ENCODE data around the gene JUNB. TPM values are rescaled to one million over a fixed set of nuclear protein-coding genes. Genes with fewer than 3 reads are reported as not detected.

The JUNB gene
- total and polyA plus RNA-seq, 2 of the 13 experiments (the other 11 are each of a cell fraction or from before 2014, with no cell fraction given) = 7.7 to 8.2 TPM

DNA sequence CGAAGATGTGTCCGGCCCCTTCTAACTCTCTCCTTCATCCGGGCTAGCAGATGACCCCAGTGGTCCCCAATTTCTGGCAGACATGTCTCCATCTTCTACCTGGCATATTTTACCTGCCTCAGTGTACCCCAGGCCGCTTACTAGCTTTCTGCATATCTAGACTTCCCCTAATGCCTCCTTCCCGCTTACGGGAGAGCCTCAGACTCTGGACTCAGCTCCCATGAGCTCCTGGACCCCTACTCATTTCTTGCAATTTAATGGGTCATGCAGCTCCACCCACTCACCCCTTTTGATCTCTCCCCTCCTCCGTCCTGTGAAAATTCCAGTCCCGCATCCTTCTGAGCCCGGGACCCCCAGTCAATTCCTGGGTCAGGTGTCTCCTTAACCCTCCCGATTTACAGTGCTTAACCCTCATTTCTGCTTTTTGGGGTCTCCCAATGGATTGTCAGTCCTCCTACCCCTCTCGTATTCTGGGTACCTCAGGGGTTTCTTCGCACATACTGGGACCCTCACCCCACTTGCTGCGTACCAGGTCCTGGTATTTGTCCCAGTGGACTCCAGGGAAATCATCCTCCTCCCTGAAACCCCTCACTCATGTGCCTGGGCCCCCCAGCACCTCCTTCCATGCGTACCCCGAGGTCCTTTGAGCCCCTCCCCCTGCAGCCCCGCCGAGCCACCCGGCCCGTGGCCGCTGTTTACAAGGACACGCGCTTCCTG lies 500 bp upstream of the JUNB start (continued):
- TF ChIP-seq HHEX (CRISPR knock-in tag; IDR thresholded peaks at IDR 0.05) (no peak), ZFP90 (CRISPR knock-in tag; IDR thresholded peaks at IDR 0.05; ENCODE audit: borderline replicate concordance) (no peak), JARID2 (CRISPR knock-in tag; IDR thresholded peaks at IDR 0.05; ENCODE audit: insufficient replicate concordance) (no peak), ZNF83 (CRISPR knock-in tag; IDR thresholded peaks at IDR 0.05; ENCODE audit: borderline replicate concordance) (no peak), ZNF281 (CRISPR knock-in tag; IDR thresholded peaks at IDR 0.05; ENCODE audit: borderline replicate concordance) (no peak; the same call in 1 of the 2 replicates), ETV5 (CRISPR knock-in tag; IDR thresholded peaks at IDR 0.05; ENCODE audit: borderline replicate concordance) (no peak), KDM3A (CRISPR knock-in tag; IDR thresholded peaks at IDR 0.05; ENCODE audit: low read depth) (no peak), PAX8 (CRISPR knock-in tag; IDR thresholded peaks at IDR 0.05; ENCODE audit: borderline replicate concordance) (no peak), KAT8 (CRISPR knock-in tag; IDR thresholded peaks at IDR 0.05) (no peak), MATR3 (CRISPR knock-in tag; IDR thresholded peaks at IDR 0.05) (no peak), SAFB2 (CRISPR knock-in tag; IDR thresholded peaks at IDR 0.05; ENCODE audit: borderline replicate concordance, low read depth) (no peak), TAF15 (IDR thresholded peaks at IDR 0.05; ENCODE audit: low read depth, low read length, poor library complexity, severe bottlenecking) (no peak), FLYWCH1 (CRISPR knock-in tag; IDR thresholded peaks at IDR 0.05) (no peak), HNRNPK (IDR thresholded peaks at IDR 0.05; ENCODE audit: low read depth, low read length, poor library complexity, severe bottlenecking) (no peak), NR2F1 (CRISPR knock-in tag; IDR thresholded peaks at IDR 0.05) (no peak), GLI4 (CRISPR knock-in tag; IDR thresholded peaks at IDR 0.05; ENCODE audit: borderline replicate concordance) (0 out of 2 replicates have a peak, but pooled peaks have one; percentile 5), HOXD1 (CRISPR knock-in tag; IDR thresholded peaks at IDR 0.05) (no peak), SRSF1 (optimal IDR thresholded peaks at IDR 0.05; ENCODE audit: low read depth, low read length) (no peak)
- TF ChIP-seq, protein P1, sequence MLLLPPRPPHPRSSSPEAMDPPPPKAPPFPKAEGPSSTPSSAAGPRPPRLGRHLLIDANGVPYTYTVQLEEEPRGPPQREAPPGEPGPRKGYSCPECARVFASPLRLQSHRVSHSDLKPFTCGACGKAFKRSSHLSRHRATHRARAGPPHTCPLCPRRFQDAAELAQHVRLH (CRISPR knock-in tag; IDR thresholded peaks at IDR 0.05; ENCODE audit: borderline replicate concordance, low read depth) = no peak
- TF ChIP-seq, protein P2, sequence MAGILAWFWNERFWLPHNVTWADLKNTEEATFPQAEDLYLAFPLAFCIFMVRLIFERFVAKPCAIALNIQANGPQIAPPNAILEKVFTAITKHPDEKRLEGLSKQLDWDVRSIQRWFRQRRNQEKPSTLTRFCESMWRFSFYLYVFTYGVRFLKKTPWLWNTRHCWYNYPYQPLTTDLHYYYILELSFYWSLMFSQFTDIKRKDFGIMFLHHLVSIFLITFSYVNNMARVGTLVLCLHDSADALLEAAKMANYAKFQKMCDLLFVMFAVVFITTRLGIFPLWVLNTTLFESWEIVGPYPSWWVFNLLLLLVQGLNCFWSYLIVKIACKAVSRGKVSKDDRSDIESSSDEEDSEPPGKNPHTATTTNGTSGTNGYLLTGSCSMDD (CRISPR knock-in tag; IDR thresholded peaks at IDR 0.05) = no peak

Data from HepG2 (cell line).